Neural cell (in vitro differentiated cells): ENCODE results near the gene KIF1B. TPM values are rescaled to one million over a fixed set of nuclear protein-coding genes. Genes with fewer than 3 reads are reported as not detected.

Experiments
- H2AFZ ChIP-seq: fragments of 200-600, 300-800 bp; sonication (generic), shearing (Covaris generic); 2 replicates; pipeline ENCODE4 v1.6.0; 2014; ENCODE audit warnings: low read depth, mild to moderate bottlenecking, antibody characterized with exemption, low read length, moderate library complexity
- H3F3A ChIP-seq: fragments of 200-600 bp; shearing (Covaris generic); 2 replicates; pipeline ENCODE4 v1.6.1; 2016; ENCODE audit warnings: mild to moderate bottlenecking, moderate library complexity, mixed read lengths, antibody characterized with exemption, low read length; ENCODE audit not compliant: insufficient read depth, poor library complexity, severe bottlenecking
- H3K27ac ChIP-seq: fragments of 200-600, 300-800 bp; sonication (generic), shearing (Covaris generic); 2 replicates; pipeline ENCODE4 v1.5.1; 2014; ENCODE audit warnings: mild to moderate bottlenecking, low read length, moderate library complexity
- H3K27me3 ChIP-seq: fragments of 300-800, 200-600 bp; sonication (generic), shearing (Covaris generic); 2 replicates; pipeline ENCODE4 v1.6.0; 2014; ENCODE audit warnings: mild to moderate bottlenecking, low read depth, low read length, moderate library complexity; ENCODE audit not compliant: insufficient read depth
- H3K36me3 ChIP-seq: fragments of 300-800, 200-600 bp; sonication (generic), shearing (Covaris generic); 2 replicates; pipeline ENCODE4 v1.5.1; 2014; ENCODE audit warnings: mild to moderate bottlenecking, antibody characterized with exemption, low read length, moderate library complexity; ENCODE audit not compliant: insufficient read depth
- H3K4me2 ChIP-seq: fragments of 300-800, 200-600 bp; sonication (generic), shearing (Covaris generic); 2 replicates; pipeline ENCODE4 v1.6.0; 2014; ENCODE audit warnings: mild to moderate bottlenecking, low read length
- H3K4me3 ChIP-seq: fragments of 300-800, 200-600 bp; sonication (generic), shearing (Covaris generic); 2 replicates; pipeline ENCODE4 v1.5.1; 2014; ENCODE audit warnings: mild to moderate bottlenecking, low read length, moderate library complexity
- H3K79me2 ChIP-seq: fragments of 200-600 bp; shearing (Covaris generic); replicated peaks from 2 replicates; pipeline ENCODE4 v1.6.0; 2014; ENCODE audit warnings: mild to moderate bottlenecking, low read length, moderate library complexity; ENCODE audit not compliant: insufficient read depth
- H3K9ac ChIP-seq: fragments of 300-800, 200-600 bp; sonication (generic), shearing (Covaris generic); 2 replicates; pipeline ENCODE4 v1.6.1; 2016; ENCODE audit warnings: mild to moderate bottlenecking, low read length, mixed read lengths
- H3K9me2 ChIP-seq: fragments of 200-600 bp; shearing (Covaris generic); 2 replicates; pipeline ENCODE4 v1.6.1; 2016; ENCODE audit warnings: mild to moderate bottlenecking, low read length, mixed read lengths; ENCODE audit not compliant: insufficient read depth
- H3K9me3 ChIP-seq: fragments of 200-600, 300-800 bp; sonication (generic), shearing (Covaris generic); 2 replicates; pipeline ENCODE4 v1.6.1; 2016; ENCODE audit warnings: mild to moderate bottlenecking, mixed run types, low read length, moderate library complexity, mixed read lengths
- H4K20me1 ChIP-seq: fragments of 200-600 bp; shearing (Covaris generic); 2 replicates; pipeline ENCODE4 v1.6.1; 2016; ENCODE audit warnings: mild to moderate bottlenecking, mixed run types; ENCODE audit not compliant: insufficient read depth
- CTCF ChIP-seq: fragments of 450-650 bp; IDR thresholded peaks from 2 replicates; pipeline ENCODE4 v1.5.1; 2014; ENCODE audit warnings: antibody characterized with exemption, mild to moderate bottlenecking, moderate library complexity; ENCODE audit not compliant: poor library complexity, severe bottlenecking
- EP300 ChIP-seq: fragments of 450-650 bp; conservative IDR thresholded peaks from 2 replicates; pipeline ENCODE4 v1.6.1; 2014; ENCODE audit warnings: antibody characterized with exemption, mild to moderate bottlenecking, moderate library complexity; ENCODE audit not compliant: poor library complexity, severe bottlenecking
- EZH2 ChIP-seq: fragments of 200-600, 300-800 bp; shearing (Covaris generic), sonication (generic); IDR thresholded peaks from 2 replicates; pipeline ENCODE4 v1.6.1; 2014; ENCODE audit warnings: antibody characterized with exemption, low read length, borderline replicate concordance, mild to moderate bottlenecking; ENCODE audit not compliant: insufficient read depth, poor library complexity, severe bottlenecking
- MXI1 ChIP-seq: fragments of 450-650 bp; conservative IDR thresholded peaks from 2 replicates; pipeline ENCODE4 v1.6.1; 2014; ENCODE audit warnings: antibody characterized with exemption, mild to moderate bottlenecking; ENCODE audit not compliant: poor library complexity, severe bottlenecking
- POLR2AphosphoS5 ChIP-seq: IDR thresholded peaks from 2 replicates; pipeline ENCODE4 v1.6.1; 2012
- RAD21 ChIP-seq: fragments of 450-650 bp; conservative IDR thresholded peaks from 2 replicates; pipeline ENCODE4 v1.6.1; 2014; ENCODE audit warnings: antibody characterized with exemption, mild to moderate bottlenecking, moderate library complexity
- REST ChIP-seq: IDR thresholded peaks from 2 replicates; pipeline ENCODE4 v1.6.1; 2012; ENCODE audit warnings: borderline replicate concordance
- SMC3 ChIP-seq: fragments of 450-650 bp; conservative IDR thresholded peaks from 2 replicates; pipeline ENCODE4 v1.6.1; 2014; ENCODE audit warnings: antibody characterized with exemption, mild to moderate bottlenecking, moderate library complexity; ENCODE audit not compliant: poor library complexity
- TAF1 ChIP-seq: IDR thresholded peaks from 2 replicates; pipeline ENCODE4 v1.6.1; 2012; ENCODE audit warnings: low read depth
- polyA plus RNA-seq: library from polyadenylated mRNA; depleted of rRNA; stranded (reverse); fragments of >200 nt; gene quantifications from 2 replicates; pipeline ENCODE4 v1.2.3, GENCODE V29; 2014

KIF1B gene
- polyA plus RNA-seq, 1 donor from 2014 or later: 76.4 TPM

GRCh38 chr1:10252508-10252907 lies 42.1 kb downstream of the KIF1B start:
- Histone ChIP-seq H3K4me3 (no peak overlapping the region), H3K27me3 (no peaks in the 10 kb centered on the region), H4K20me1 (peaks cover 18% of the 10 kb centered on the region), H2AFZ (no peak overlapping the region), H3K9ac (no peak overlapping the region), H3K4me2 (no peak overlapping the region), H3K36me3 (no peaks in the 10 kb centered on the region), H3K27ac (no peak overlapping the region), H3K79me2 (peaks cover 81% of the 10 kb centered on the region), H3F3A (no peaks in the 10 kb centered on the region), H3K9me2 (no peaks in the 10 kb centered on the region), H3K9me3 (no peaks in the 10 kb centered on the region)
- no peak for TF ChIP-seq CTCF
- no peak for TF ChIP-seq SMC3

- Histone ChIP-seq H4K20me1 (peaks cover 18% of the 10 kb centered on the region), H3F3A (no peaks in the 10 kb centered on the region), H3K9me2 (no peaks in the 10 kb centered on the region), H3K27me3 (no peaks in the 10 kb centered on the region), H3K79me2 (peaks cover 75% of the 10 kb centered on the region), H3K4me2 (no peak overlapping the region), H3K9ac (no peak overlapping the region), H3K36me3 (no peaks in the 10 kb centered on the region), H3K4me3 (no peak overlapping the region), H3K27ac (no peak overlapping the region), H3K9me3 (no peaks in the 10 kb centered on the region), H2AFZ (no peak overlapping the region)
- TF ChIP-seq CTCF: no peak
- TF ChIP-seq RAD21: no peak
- no peak for TF ChIP-seq SMC3
- TF ChIP-seq MXI1: no peak
- no peak for TF ChIP-seq POLR2AphosphoS5
- no peak for TF ChIP-seq TAF1
- no peak for TF ChIP-seq EP300
- no peak for TF ChIP-seq REST
- TF ChIP-seq EZH2: no peak
Observed at GRCh38 chr1:10253149-10253548, 42.8 kb downstream of the KIF1B start.
